Measurements from ENCODE around the gene RTL1.

The RTL1 gene

GRCh38 chr14:100903672-100904185, at the start of gene RTL1:
Gene RTL1 (minus strand): TSS chr14:100903722. CDS start chr14:100884788, 18,934 bp downstream.
- H3K36me3 ChIP-seq (ENCODE audit: insufficient read depth, low read length): no peaks in the 10 kb centered on the region; the same call in 1 of the 2 replicates
- no peak within 1 kb of the TSS for H3K27ac ChIP-seq
- H3K9ac ChIP-seq (ENCODE audit: insufficient read length): no peak within 1 kb of the TSS
- H3K9me3 ChIP-seq (ENCODE audit: low read depth, low read length): no peaks in the 10 kb centered on the region
- no peak for DNase-seq (ENCODE audit: low read depth, low spot score)
- no peak within 1 kb of the TSS for H3K4me3 ChIP-seq
- no peak for TF ChIP-seq EZH2 (IDR thresholded peaks at IDR 0.05)
- no peak for TF ChIP-seq POLR2AphosphoS5 (IDR thresholded peaks at IDR 0.05; ENCODE audit: borderline replicate concordance, low read depth, low read length)
- no peak for TF ChIP-seq FOXP2 (optimal IDR thresholded peaks at IDR 0.05; ENCODE audit: control extremely low read depth, extremely low read length, insufficient read depth)

DNA sequence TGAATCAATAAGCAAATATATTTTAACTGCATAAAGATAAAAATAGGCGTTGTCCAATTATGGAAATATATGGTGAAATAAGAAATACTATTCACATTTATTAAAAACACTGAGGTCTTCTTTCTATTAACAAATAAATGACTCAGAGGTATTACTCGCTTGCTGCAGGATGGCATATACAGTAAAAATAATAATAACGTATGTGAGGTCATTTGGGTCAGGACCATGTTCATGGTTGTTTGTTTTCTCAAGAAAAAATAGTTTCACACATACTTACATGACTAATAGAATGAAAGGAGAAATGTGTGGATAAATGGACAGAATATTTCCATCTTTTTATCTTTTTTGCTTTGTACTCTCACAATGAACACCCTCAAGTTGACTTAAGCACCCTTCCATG, 46.5 kb upstream of the RTL1 start:
- no peak for TF ChIP-seq FOXP2 (optimal IDR thresholded peaks at IDR 0.05; ENCODE audit: control extremely low read depth, extremely low read length, insufficient read depth)
- TF ChIP-seq EZH2 (IDR thresholded peaks at IDR 0.05): no peak
- TF ChIP-seq POLR2AphosphoS5 (IDR thresholded peaks at IDR 0.05; ENCODE audit: borderline replicate concordance, low read depth, low read length): no peak
- H3K36me3 ChIP-seq (ENCODE audit: insufficient read depth, low read length): peaks cover 7% of the 10 kb centered on the region

DNA sequence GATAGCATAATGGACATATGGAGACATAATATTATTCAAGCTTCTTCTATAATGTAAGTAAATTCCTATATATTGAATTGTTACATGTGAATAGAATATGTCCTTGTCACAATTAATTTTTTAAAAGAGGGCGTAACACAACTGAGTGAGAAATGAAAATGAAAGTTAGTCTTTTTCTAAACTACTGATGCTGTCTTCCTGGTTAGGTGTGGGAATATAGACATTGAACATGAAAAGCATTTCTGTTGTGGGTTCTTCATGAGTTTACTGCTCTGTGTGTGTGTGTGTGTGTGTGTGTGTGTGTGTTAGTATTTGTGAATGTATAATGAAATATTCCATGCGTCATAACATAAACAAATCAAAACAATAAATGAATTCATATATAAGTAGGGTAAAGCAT, 40.5 kb upstream of the RTL1 start:
- Histone ChIP-seq H3K36me3 (ENCODE audit: insufficient read depth, low read length) (0 out of 2 replicates have a peak, but pooled peaks cover 2% of the 10 kb centered on the region), H3K27ac (no peak overlapping the region), H3K9ac (ENCODE audit: insufficient read length) (no peak overlapping the region), H3K9me3 (ENCODE audit: low read depth, low read length) (no peaks in the 10 kb centered on the region), H3K4me3 (no peak overlapping the region)
- DNase-seq (ENCODE audit: low read depth, low spot score): no peak
- TF ChIP-seq POLR2AphosphoS5 (IDR thresholded peaks at IDR 0.05; ENCODE audit: borderline replicate concordance, low read depth, low read length): no peak
- no peak for TF ChIP-seq FOXP2 (optimal IDR thresholded peaks at IDR 0.05; ENCODE audit: control extremely low read depth, extremely low read length, insufficient read depth)
- no peak for TF ChIP-seq EZH2 (IDR thresholded peaks at IDR 0.05)

More for the DNA sequence above, 46.5 kb upstream of the RTL1 start:
- H3K4me3 ChIP-seq: no peak overlapping the region
- no peak for DNase-seq (ENCODE audit: low read depth, low spot score)
- H3K27ac ChIP-seq: no peak overlapping the region
- H3K9ac ChIP-seq (ENCODE audit: insufficient read length): no peak overlapping the region
- H3K9me3 ChIP-seq (ENCODE audit: low read depth, low read length): no peaks in the 10 kb centered on the region

DNA sequence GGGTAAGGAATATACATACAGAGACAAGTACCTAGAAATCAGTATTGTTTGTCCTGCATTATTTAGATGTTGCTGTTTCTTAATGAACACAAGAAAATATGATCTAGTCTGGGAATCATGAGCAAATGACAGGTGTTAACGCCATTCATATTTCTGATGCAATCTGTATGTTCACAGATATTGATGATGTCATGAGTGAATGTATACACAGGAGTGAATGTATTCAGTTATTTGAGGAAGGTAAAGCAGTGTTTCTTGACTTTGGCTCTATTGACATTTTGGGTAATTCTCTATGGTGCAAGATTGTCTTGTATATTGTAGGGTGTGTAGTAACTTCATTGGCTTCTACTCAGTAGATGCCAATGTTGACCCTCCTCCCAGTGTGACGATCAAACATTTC, 26.7 kb upstream of the RTL1 start:
- DNase-seq (ENCODE audit: low read depth, low spot score): no peak
- Histone ChIP-seq H3K27ac (no peak overlapping the region), H3K36me3 (ENCODE audit: insufficient read depth, low read length) (peaks cover 10% of the 10 kb centered on the region; the same call in 1 of the 2 replicates), H3K9ac (ENCODE audit: insufficient read length) (no peak overlapping the region), H3K9me3 (ENCODE audit: low read depth, low read length) (no peaks in the 10 kb centered on the region; the same call in 1 of the 2 replicates), H3K4me3 (no peak overlapping the region)
- TF ChIP-seq EZH2 (IDR thresholded peaks at IDR 0.05) (no peak), FOXP2 (optimal IDR thresholded peaks at IDR 0.05; ENCODE audit: control extremely low read depth, extremely low read length, insufficient read depth) (no peak), POLR2AphosphoS5 (IDR thresholded peaks at IDR 0.05; ENCODE audit: borderline replicate concordance, low read depth, low read length) (no peak)

DNA sequence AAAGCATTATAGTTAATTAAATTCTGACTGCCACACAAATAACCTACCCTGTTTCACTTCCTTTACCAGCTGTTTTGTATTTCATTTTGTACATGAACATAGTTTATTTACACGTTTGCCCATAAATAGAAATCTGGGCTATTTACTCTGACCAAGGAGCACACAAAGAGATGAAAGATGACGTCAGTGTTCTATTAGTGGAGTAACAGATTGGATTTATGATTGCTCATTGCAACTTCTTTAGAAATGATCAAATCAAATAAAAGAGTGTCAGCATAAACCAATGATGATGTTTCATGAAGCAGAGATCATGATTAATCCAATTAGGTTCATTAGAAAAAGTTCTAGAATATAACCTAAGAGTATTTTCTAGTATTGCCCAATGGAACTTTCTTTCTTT, 12.0 kb upstream of the RTL1 start:
- no peak overlapping the region for H3K9ac ChIP-seq (ENCODE audit: insufficient read length)
- TF ChIP-seq EZH2 (IDR thresholded peaks at IDR 0.05) (no peak), FOXP2 (optimal IDR thresholded peaks at IDR 0.05; ENCODE audit: control extremely low read depth, extremely low read length, insufficient read depth) (no peak), POLR2AphosphoS5 (IDR thresholded peaks at IDR 0.05; ENCODE audit: borderline replicate concordance, low read depth, low read length) (no peak)
- no peak overlapping the region for H3K4me3 ChIP-seq
- H3K9me3 ChIP-seq (ENCODE audit: low read depth, low read length): no peaks in the 10 kb centered on the region
- peaks cover 15% of the 10 kb centered on the region for H3K36me3 ChIP-seq (ENCODE audit: insufficient read depth, low read length)
- no peak for DNase-seq (ENCODE audit: low read depth, low spot score)
- no peak overlapping the region for H3K27ac ChIP-seq

DNA sequence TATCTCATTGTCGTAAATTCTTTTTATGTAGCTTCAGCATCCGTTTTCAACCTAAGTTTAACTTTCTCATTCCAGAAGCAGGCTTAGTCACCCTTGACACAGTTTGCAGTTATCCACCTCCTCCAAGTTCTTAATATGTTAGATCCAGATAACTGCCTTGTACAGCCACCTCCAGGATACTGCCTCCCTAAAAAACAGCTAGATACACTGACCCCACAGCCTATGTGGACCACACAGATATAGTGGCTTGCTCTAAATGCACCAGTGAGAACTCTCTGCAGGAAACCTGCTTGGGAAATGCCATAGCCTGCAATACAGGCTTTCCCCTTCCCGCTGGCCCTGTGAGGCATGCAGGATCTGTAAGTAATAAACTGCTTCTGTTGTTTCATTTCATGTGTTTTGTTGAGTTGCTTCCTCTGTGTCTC, 11.1 kb upstream of the RTL1 start:
- Histone ChIP-seq H3K27ac (no peak overlapping the region), H3K9me3 (ENCODE audit: low read depth, low read length) (no peaks in the 10 kb centered on the region), H3K36me3 (ENCODE audit: insufficient read depth, low read length) (peaks cover 18% of the 10 kb centered on the region), H3K9ac (ENCODE audit: insufficient read length) (no peak overlapping the region), H3K4me3 (no peak overlapping the region)
- TF ChIP-seq EZH2 (IDR thresholded peaks at IDR 0.05) (no peak), FOXP2 (optimal IDR thresholded peaks at IDR 0.05; ENCODE audit: control extremely low read depth, extremely low read length, insufficient read depth) (no peak), POLR2AphosphoS5 (IDR thresholded peaks at IDR 0.05; ENCODE audit: borderline replicate concordance, low read depth, low read length) (no peak)
- DNase-seq (ENCODE audit: low read depth, low spot score): no peak

DNA sequence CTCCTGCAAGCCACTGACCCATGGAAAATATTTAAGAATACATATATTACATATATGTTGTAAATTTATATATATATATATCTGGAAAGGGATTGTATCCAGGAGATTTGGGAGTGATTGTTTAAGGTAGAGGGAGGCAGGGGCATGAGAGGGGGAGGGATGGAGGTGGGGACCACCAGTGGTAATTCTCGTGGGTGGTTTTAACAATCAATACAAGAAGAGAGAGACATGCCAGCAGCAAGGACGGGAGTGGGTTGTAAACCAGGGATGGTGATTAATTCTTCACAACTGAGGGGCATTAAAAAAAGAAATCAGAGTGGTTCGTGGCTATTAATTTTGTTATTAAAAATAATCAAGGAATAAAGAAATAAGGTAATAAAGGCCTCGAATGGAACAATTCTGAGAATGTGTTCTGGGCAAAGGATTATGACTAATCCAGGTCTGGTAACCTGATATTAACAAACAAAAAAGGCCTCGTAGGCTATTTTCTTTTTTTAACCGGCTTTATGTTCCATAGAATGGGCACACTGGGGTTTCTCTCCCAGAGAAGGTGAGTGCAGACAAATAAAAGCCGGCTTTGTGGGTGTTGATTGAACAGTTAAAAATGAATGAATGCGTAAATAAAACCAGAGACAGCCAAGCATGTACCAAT, 8.3 kb upstream of the RTL1 start:
- no peak overlapping the region for H3K9ac ChIP-seq (ENCODE audit: insufficient read length)
- peaks cover 18% of the 10 kb centered on the region; the same call in 1 of the 2 replicates for H3K36me3 ChIP-seq (ENCODE audit: insufficient read depth, low read length)
- H3K4me3 ChIP-seq: no peak overlapping the region
- no peak for DNase-seq (ENCODE audit: low read depth, low spot score)
- TF ChIP-seq FOXP2 (optimal IDR thresholded peaks at IDR 0.05; ENCODE audit: control extremely low read depth, extremely low read length, insufficient read depth) (no peak), POLR2AphosphoS5 (IDR thresholded peaks at IDR 0.05; ENCODE audit: borderline replicate concordance, low read depth, low read length) (no peak), EZH2 (IDR thresholded peaks at IDR 0.05) (no peak)
- H3K27ac ChIP-seq: no peak overlapping the region
- no peaks in the 10 kb centered on the region for H3K9me3 ChIP-seq (ENCODE audit: low read depth, low read length)

DNA sequence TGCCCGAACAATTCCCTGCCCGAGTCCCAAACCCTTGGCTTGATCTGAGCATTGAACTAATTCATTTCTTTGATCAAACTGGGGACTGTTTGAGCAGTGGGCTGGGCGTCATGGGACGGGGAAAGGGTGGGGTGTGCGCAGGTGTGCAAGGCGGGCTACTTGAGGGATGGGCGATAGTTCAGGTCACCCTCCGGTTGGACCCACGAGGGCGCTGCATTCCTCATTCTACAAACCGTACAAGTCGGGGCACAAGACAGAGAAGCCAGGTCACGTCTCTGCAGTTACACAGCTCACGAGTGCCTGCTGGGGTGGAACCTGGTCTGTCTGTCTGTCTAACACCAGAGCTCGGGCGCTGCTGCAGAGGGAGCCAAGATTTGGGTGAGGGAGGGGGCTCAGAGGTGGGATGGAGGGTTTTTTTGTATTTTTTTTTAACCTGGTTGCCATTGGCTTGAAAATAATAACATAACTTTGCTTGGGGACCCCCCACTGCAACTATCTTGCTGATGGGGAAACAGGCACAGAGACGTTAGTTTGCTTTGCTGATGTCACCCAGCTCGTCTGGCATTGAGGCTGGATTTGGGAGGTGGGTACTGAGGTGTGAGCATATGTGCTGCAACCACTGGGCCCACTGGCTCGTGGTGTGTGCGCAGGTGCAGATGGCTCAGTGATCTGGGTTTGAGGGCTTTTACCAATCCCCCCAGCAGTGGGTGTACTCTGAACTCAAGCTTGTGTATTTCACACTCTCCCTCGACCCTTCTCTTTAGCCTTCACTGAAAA, 7.6 kb upstream of the RTL1 start:
- H3K4me3 ChIP-seq: no peak overlapping the region
- no peaks in the 10 kb centered on the region for H3K9me3 ChIP-seq (ENCODE audit: low read depth, low read length)
- DNase-seq (ENCODE audit: low read depth, low spot score): no peak
- peaks cover 18% of the 10 kb centered on the region; the same call in 1 of the 2 replicates for H3K36me3 ChIP-seq (ENCODE audit: insufficient read depth, low read length)
- H3K27ac ChIP-seq: no peak overlapping the region
- no peak for TF ChIP-seq FOXP2 (optimal IDR thresholded peaks at IDR 0.05; ENCODE audit: control extremely low read depth, extremely low read length, insufficient read depth)
- no peak overlapping the region for H3K9ac ChIP-seq (ENCODE audit: insufficient read length)
